ENCODE results near the gene FIGNL2.

FIGNL2 gene

DNA sequence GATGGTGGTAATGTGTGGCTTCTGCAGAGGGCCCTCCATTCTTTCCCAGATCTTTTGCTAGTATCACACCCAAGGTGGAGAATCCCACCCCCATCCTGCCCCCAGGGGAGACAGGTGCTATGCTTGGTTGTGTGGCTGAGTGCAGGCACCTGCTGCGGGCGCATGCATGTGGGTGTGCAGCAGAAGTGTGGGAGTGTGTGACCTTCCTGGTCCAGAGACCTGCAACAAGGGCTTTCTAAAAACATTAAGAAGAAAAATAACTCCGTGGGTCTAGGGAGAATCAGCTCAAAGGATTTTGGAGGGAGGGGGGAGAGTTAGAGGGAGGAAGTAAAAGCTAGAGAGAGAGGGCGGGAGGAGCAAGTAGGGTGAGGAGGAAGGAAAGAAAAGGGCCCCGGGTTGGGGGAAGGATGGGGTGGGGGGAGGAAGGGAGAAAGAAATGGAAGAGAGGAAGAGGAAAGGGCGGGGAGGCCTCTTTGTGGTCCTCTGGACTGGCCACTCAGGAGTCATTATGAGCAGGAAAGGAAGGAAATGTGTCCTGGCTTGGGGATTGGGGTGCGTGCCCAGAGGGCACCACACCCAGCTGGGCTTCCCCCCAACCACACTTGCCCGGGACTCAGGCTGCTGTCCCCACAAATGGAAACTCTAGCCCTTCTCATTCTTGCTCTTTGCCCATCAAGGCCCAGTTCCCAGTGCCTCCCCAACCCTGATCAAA is 3.1 kb upstream of the FIGNL2 start:
- DNase-seq: no peak

DNA sequence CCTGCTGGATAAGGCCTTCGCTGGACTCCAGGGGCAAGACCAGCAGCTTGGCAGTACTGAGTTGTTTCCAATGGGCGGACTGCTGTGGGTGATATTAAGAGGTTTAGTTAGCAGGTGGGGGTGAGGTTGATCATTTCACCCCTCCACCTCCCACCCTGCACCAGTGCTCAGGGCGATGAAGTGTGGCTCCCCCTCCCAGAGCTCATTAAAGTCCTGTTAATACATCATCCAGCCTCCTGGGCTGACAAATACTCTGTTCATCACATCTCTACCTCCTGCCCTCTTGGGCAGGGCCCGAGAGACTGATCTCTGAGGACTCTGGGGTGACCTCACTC is 2.4 kb upstream of the FIGNL2 start:
- DNase-seq: no peak

DNA sequence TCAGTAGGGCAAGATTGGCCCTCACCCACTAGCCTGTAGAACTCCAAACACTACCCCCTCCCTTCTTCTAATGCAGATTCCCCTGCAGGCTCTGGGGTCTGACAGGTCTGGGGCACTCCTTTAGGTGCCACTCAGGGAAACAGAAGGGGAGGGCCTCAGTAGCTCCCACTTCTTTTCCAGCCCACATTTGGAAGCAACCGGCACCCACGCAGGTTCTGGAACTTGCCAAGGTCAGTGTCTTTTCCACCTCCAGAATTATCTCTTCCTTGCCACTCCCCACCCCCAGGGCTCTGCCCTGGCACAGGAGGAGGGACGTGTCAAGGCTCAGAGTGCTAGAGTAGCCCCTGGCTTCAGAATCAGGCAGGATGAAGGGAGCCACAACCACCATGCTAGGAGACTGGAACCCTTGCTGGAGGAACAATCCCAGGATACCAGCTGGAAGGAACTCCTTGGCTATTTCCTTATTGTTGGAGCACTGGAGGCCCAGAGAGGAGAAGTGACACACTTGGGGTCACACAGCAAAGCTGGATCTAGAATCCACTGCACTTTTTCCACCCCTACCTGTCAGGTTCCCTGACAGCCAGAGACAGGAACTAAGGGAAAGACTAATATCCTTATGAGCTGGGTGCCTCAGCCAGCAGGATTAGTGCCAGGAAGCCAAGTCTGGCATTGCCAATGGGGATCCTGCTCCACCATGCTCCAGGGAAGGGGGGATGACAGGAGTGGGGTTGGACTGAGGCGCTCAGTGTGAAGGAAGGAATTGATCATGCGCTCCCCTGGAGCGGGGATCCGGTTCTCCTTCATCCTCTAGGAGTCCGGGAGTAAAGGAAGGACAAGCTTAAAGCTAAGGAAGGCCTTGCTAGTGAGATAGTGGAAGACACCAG is 1.8 kb upstream of the FIGNL2 start:
- no peak for DNase-seq

DNA sequence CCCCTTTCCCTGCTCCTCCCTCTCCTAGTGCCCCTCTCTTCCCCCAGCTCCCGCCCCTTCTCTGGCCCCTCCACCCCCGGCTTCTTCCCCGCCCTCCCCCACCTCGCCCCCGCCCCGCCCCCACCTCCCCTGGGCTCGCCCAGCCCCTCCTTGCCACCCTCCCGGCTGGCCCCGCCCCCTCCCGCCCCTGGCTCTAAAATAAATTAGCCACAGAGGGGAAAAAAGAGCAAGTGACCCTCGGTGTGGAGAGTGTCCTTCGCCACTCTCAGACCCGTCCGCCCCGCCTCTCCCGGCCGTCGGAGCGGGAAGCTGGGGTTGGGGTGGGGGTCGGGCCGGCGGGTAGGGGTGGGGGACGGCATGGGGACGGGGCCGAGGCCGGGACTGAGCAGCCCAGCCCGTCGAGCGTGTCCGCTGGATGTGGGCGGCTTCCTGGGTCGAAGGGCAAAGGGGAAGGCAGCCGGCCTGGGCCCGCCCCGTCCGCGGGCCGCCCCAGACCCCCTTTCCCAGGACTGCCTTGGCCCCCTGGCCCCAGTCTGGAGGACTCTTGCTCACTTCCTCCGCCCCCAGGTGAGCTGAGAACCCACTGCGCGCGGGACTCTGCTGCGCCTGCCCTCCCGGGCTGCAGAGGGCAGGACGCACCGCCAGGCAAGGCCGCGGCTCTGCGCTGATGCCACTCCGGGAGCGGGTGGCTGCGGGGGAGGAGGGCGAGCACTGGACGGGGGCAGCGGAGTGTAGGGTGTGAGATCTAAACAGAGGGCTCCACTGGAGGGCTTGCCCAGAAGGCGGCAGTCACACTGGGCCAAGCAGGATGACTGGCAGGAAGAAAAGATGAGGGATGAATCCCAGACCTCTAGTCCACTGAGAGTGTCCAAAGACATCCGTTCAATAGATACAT is 570 bp upstream of the FIGNL2 start:
- no peak for DNase-seq

DNA sequence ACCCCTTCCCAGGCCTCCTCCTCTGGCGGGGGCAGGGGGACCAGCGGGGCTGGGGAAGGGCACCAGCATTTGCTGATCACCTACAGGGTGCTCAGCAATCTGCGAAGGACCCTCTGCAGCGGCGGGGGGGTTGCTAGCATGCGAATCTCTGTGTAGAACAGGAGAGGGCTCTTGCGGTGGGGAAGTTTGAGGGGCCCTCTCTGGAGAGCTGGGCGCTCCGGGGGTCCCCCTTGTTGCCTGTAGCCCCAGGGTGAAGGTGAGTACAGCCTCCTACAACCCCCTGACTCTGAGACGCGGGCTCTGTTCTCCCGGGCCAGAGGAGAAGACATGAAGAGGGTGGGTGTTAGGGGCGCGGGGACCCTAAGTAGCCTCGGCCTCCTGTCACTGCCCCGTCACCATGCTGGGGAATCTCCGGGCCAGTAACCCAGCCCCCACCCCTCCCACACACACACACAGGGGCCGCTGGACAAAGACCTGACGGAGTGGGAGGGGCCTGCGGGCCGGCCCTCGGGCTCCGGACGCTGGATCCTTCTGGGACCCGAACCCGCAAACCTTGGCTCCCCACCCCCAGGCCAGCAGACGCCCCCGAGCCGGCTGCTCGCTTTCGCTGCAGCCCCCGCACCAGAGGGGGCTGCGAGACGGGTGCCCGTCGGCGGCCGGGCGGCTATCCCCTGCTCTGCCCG is 734 bp downstream of the FIGNL2 start:
- DNase-seq: no peak

DNA sequence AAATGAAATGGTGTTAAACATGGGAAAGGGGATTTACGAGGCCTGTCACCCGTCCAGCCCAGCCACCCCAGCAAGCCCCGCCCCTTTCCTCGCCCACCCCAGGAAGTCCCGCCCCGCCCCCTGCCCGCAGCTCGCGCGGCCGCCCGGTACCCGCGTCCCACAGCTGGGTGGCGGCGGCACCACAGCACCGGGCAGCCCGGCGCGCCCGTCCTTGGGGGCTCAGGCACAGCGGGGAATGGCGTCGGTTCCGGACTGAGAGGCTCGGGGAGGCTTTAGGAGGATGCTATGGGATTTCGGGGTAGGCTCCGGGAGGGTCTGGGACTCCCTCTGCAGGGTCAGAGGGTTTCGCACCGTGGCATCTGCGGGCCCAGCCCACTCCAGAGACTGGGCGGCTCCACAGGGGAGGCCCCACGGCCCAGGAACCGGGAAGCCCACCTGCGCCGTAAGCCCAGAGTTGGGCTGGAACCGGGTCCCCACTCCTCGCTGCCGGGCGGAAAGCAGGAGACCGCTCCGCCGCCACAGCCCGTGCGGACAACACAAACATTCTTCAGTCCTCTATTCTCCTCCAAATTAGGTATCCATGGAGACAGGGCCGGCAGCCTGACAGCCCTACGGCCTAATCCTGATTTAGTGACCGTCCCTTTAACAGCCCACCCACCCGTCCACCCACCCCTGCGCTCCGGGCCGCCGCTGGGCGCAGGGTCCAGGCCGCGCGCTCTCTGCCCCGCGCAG is 1.4 kb downstream of the FIGNL2 start:
- peak; percentile 40 for DNase-seq

DNA sequence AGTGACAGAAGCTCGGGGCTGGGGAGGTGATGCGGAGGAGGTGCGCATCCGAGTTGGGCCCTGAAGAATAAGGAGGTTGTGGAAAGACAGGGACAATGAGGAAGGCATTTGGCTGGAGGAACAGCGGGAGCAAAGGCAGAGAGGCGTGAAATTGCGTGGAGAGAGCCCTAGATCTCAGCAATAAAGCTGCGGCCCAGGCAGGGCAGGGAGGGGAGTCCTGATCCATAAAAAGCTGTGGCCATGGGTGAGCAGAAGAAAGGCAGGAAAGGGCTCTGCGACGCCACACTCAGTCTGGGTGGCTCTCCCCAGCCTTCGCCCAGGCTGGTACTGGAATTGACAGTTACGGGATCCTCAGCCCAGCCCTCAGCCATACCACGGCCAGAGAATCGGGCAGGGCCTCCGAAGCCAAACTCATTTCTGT is 2.2 kb downstream of the FIGNL2 start:
- no peak for DNase-seq

DNA sequence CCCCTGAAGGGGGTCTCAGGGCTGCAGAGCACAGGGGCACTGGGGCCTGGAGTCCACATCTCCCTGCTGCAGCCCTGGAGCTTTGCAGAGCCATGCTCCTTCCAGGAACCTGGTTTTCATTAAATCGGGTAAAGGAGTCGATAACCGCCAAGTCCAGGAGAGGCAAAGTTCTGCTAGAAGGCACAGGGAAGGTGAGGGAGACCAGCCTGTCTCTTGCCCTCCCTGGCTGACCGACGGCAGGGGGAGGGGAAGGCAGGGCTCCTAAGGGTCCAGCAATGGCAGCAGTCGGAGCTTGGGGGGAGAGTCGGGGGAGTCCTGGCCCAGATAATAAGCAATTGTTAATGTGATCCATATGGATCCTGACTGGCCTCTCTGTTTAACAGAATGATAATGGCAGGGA is 3.0 kb downstream of the FIGNL2 start:
- no peak for DNase-seq

DNA sequence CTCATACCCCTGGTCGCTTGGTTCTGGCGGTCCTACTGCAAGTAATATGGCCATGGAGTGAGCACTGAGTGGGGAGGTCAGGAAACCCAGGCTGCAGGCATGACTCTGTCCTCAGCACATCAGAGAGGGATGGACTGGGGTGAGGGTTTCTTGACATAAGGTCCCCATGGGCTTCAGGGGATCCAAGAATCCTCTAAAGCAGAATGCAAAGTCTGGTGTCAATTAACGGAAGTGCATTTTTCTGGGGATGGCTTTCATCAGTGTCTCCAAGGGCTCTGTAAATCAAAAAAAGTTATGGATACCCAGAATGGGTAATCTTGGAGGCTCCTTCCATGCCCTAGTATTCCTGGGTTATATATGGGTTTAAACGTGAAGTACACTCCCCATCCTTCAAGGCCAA is 3.7 kb downstream of the FIGNL2 start:
- no peak for DNase-seq

DNA sequence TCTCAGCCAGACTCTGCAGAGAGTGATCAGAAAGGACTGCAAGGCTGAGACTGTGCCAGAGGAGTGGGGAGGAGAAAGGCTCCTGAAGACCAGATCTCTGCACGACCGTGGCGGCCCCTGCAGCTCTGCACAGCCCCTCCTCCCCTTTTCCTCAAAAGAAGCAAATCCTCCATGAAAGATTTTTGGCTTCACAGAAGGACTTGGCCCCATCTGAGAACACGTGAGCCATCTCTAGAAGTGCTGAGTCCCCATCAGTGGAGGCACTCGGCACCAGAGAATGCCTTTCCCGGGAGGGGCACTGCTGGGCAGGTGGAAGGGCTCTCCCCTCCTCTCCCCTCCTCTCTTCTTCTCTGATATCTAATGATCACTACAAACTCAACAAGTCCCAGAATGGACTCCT is 6.8 kb downstream of the FIGNL2 start:
- DNase-seq: no peak

DNA sequence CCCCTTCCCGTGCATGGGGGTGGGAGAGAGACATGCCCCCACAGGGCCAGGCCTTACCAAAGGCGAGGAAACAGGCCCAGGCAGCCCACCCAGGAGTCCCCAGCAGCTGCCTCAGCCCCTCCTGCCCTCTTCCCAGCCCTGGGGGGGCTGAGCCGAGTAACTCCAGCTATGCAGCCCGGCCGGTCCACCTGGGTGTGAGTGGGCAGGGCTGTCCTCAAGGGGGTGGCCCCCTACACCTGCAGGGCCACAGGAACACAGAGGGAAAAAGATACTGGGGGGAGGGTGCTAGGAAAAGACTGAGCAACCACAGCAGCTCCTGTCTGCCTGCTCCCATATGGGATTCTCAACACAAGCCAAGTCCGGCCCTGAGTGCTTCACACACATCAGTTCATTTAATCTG is 7.6 kb downstream of the FIGNL2 start:
- no peak for DNase-seq

DNA sequence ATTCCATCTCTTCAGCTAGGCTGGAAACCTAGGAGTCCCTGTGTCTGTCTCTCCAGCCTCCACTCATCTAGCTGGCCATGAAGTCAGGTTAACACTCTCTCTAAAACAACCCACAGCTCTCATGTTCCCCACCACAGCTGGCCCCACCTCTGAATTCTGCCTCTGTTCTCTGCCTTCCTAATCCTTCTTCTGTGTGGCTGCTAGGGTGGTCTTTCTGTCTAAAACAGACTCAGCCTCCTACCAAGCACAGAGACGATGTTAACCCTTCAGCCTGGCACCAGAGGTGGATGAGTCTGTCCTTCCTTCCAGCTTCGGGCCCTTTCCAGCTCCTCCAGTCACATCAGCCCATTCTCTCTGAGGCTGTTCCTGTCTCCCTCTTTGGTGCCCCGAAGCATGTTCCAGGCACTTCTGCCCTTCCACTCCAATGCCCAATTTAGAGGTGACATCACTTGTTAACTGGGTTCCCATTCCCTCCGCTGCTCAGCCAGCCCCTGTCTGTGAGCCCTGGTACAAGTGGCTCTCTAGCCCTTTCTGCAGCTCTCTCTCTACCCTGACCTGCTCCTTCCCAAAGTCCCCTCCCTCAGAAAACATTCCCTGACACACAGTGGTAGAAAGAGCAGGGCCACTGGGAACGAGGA is 9.1 kb downstream of the FIGNL2 start:
- DNase-seq: no peak

DNA sequence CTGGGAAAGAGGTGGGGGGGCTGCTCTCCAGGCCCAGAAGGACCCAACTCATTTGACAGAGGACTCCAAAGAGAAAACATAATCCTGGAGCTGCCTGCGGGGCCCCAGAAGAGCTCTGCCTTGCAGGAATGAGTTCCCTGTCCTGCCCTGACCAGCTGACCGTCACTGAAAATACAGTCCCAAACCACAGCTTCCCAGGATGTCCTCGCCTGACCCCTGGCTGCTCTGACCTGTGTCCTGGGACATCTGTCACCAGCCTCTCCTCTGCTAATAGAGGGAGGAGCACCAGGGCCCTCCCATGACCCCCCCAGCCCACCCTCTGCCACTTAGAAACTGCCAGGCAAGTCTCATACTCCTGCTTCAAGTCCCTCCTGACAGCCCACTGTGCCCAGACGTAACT is 9.8 kb downstream of the FIGNL2 start:
- DNase-seq: no peak

DNA sequence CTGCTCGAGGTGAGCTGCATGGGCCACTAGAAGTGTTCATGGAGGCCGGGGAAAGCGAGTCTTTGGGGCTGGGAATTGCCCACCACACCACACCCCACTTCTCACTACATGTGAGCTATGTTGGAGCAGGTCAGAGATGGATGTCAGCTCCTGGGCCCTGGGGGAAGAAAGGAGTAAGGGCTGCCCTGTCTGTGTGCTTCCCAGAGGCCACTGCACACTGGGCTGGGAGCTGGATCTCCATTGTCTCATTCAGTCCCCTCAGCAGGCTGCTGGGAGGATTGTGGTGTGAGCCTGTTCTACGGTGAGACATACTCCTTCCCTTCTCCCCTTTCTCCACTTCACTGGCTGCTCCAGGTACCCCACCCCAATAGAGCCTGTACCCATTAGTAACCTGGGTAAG is 10.5 kb downstream of the FIGNL2 start:
- no peak for DNase-seq

DNA sequence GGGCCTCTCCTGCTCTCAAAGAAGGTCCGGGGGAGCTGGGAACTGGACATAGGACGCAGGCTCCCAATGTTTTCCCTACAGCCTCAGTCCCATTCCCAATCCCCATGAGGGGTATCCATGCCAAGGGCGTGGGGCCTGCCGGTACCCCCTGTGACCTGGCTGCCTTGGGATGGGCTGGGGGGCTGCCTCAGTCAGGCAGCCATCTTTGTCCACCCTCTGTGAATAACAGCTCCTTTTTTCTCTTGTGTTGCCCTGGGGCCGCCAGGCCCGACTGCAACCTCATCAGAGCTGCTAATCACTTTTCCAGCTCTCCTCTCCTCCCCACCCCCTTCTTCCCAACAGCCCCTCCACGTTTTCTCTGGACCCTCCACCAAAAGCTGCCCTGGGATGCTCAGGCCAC is 11.2 kb downstream of the FIGNL2 start:
- DNase-seq: no peak

DNA sequence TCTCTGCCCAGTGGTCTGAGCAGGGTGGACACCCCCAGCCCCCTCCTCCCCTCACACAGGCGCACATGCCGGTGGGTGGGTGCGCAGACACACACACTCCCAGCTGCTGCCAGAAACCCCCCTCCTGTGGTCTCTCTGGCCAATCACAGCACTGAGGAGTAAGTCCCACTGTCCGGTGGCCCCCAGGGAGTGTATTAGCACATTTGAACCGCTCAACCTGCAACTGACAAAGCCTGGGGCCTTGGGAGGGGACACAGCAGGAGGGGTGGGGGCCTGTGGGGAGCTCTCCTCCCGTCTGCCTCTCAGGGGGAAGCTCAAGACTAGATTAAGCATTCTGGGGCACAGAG is 11.7 kb downstream of the FIGNL2 start:
- DNase-seq: no peak

DNA sequence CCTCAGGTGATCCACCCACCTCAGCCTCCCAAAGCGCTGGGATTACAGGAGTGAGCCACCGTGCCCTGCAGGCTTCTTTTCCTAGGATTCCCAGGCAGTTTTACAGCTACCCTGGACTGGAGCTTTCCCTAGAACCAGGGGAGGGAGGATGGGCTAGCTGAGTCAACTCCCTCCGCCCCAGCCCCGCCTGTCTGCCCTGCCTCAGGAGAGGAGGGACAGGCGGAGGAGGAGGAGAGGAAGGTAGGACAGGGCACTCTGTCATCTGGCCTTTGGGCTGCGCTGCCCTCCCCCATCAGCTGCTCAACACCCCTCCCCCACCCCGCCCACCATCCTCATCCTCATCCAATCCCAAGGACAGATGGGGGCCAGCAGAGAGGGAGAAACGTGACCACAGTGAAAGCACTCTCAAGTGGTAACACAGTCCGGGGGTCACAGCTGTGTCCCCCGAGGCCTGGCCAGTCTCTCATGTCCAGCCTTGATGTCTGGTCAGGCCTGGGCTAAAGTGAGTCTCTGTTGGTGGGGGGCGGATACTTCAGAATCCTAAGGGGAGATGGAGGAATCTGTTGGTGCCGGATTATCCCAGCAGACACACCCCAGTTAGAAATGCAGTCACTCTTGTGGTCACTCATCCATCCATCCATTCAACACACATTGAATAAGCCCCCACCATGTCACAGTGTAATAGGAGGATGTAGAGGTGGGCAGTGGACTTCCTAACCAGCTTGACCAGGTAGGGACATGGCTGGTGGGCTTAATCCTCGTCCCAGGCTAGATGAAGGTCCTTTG is 12.3 kb downstream of the FIGNL2 start:
- DNase-seq: no peak

DNA sequence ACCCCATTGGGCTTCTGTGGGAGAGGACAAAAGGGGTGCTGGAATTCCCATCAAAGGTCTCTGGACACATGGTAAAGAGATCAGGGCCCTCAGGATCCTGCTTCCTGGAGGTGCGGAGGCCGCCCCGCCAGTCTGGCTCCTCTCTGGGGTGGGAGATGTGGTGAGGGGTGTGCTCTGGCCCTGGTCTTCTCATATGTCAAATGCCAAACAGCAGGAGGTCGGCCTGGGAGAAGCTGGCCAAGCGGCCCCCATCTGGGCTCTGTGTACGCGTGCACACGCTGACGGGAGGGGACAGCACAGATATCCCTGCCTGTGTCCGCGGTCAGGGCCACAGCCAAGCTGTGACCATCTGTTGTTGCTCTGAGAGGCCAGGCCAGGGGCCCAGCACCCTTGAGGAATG is 14.1 kb downstream of the FIGNL2 start:
- no peak for DNase-seq

DNA sequence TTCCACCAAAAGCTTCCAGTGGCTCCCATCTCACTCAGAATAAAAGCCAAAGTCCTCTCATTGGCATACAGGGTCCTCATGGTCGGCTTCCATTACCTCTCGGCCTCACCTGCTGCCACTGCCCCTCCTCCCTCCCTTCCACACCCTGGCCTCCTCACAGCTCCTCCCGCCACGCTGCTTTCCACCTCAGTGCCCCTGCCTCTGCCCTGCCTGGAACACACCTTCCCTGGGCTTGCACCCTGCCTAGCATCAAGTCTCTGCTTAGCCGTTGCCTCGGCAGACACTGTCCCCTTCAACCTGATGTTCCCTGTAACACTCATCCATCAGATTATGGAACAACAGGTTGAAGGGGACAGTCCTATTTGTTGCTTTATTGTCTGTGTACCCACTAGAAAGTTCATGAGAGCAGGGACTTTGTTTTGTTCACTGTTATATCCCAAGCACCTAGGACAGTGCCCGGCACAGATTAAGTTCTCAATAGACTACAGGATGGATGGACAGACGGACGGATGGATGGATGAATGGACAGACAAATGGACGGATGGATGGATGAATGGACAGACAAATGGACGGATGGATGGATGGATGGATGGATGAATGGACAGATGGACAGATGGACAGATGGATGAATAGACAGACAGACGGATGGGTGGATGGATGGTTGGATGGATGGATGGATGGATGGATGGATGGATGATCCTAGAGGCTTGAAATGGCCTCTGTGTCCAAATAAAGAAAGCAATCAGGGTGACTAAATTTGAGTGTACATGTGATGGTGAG is 14.9 kb downstream of the FIGNL2 start:
- no peak for DNase-seq
